Measurements from ENCODE around the gene EPS15. TPM values are rescaled to one million over a fixed set of nuclear protein-coding genes. Genes with fewer than 3 reads are reported as not detected.

EPS15 gene
- total and polyA plus RNA-seq, 2 experiments from 2014 or later, result 26.9 to 41.1 TPM

GRCh38 chr1:51516649-51517158, 2.4 kb downstream of the EPS15 start:
- Histone ChIP-seq H4K20me1 (ENCODE audit: insufficient read depth) (no peaks in the 10 kb centered on the region; the same call in 1 of the 2 replicates), H3K4me3 (peak overlapping the region; percentile 86), H3K9me3 (ENCODE audit: low read depth) (no peaks in the 10 kb centered on the region), H3F3A (ENCODE audit: insufficient read depth) (peaks cover 37% of the 10 kb centered on the region), H3K9me2 (ENCODE audit: insufficient read depth) (no peaks in the 10 kb centered on the region), H3K4me1 (ENCODE audit: insufficient read depth) (peaks cover 55% of the 10 kb centered on the region), H3K79me2 (ENCODE audit: insufficient read depth) (peaks cover 69% of the 10 kb centered on the region), H3K27ac (peak overlapping the region; percentile 56), H3K9ac (peak overlapping the region; percentile 82; the same call in 1 of the 2 replicates), H3K27me3 (replicated peaks; ENCODE audit: insufficient read depth) (no peaks in the 10 kb centered on the region), H3K4me2 (ENCODE audit: unreplicated experiment) (peak overlapping the region; percentile 96), H3K36me3 (ENCODE audit: low read depth) (no peaks in the 10 kb centered on the region), H2AFZ (0 out of 2 replicates have a peak overlapping the region, but pooled peaks have one; percentile 75)
- peak; percentile 50 for DNase-seq
- TF ChIP-seq EZH2phosphoT487 (IDR thresholded peaks at IDR 0.05; ENCODE audit: insufficient read depth, low read depth) (no peak), EZH2 (IDR thresholded peaks at IDR 0.05; ENCODE audit: insufficient read depth, poor library complexity, severe bottlenecking) (no peak)
- WGBS, 2 experiments (ENCODE audit: low coverage in 1 of 2, low lambda C conversion rate in 2 of 2, missing lambda C conversion rate in 2 of 2), result 0 to 2% methylated on average over 2 of the region's 2 CpGs
- in situ Hi-C loops (cut with MboI), result no loop called here

- Histone ChIP-seq H3K27ac (peak overlapping the region; percentile 56), H3K4me1 (ENCODE audit: insufficient read depth) (peaks cover 55% of the 10 kb centered on the region), H3F3A (ENCODE audit: insufficient read depth) (peaks cover 35% of the 10 kb centered on the region), H3K27me3 (replicated peaks; ENCODE audit: insufficient read depth) (no peaks in the 10 kb centered on the region), H3K36me3 (ENCODE audit: low read depth) (no peaks in the 10 kb centered on the region), H3K79me2 (ENCODE audit: insufficient read depth) (peaks cover 75% of the 10 kb centered on the region), H2AFZ (no peak overlapping the region), H3K9me2 (ENCODE audit: insufficient read depth) (no peaks in the 10 kb centered on the region), H3K4me3 (peak overlapping the region; percentile 86), H4K20me1 (ENCODE audit: insufficient read depth) (no peaks in the 10 kb centered on the region; the same call in 1 of the 2 replicates), H3K4me2 (ENCODE audit: unreplicated experiment) (peak overlapping the region; percentile 96), H3K9ac (0 out of 2 replicates have a peak overlapping the region, but pooled peaks have one; percentile 82), H3K9me3 (ENCODE audit: low read depth) (no peaks in the 10 kb centered on the region)
- in situ Hi-C loops (cut with MboI), result no loop called here
- TF ChIP-seq EZH2 (IDR thresholded peaks at IDR 0.05; ENCODE audit: insufficient read depth, poor library complexity, severe bottlenecking), result no peak
- TF ChIP-seq EZH2phosphoT487 (IDR thresholded peaks at IDR 0.05; ENCODE audit: insufficient read depth, low read depth), result no peak
- no peak for DNase-seq
Measured at GRCh38 chr1:51515982-51516648, 3.0 kb downstream of the EPS15 start.

- peaks cover 28% of the 10 kb centered on the region for H3F3A ChIP-seq (ENCODE audit: insufficient read depth)
- H3K4me1 ChIP-seq (ENCODE audit: insufficient read depth), result peaks cover 48% of the 10 kb centered on the region
- DNase-seq, result no peak
- whole genome bisulfite sequencing, 2 experiments (ENCODE audit: low coverage in 1 of 2, low lambda C conversion rate in 2 of 2, missing lambda C conversion rate in 2 of 2), result 79 to 81% methylated on average over 5 of the region's 5 CpGs
- peaks cover 82% of the 10 kb centered on the region for H3K79me2 ChIP-seq (ENCODE audit: insufficient read depth)
- H4K20me1 ChIP-seq (ENCODE audit: insufficient read depth), result peaks cover under 1% of the 10 kb centered on the region; the same call in 1 of the 2 replicates
- no peaks in the 10 kb centered on the region for H3K9me2 ChIP-seq (ENCODE audit: insufficient read depth)
- peak overlapping the region; percentile 82 for H3K9ac ChIP-seq
- H3K4me2 ChIP-seq (ENCODE audit: unreplicated experiment), result peak overlapping the region; percentile 92
- no peak for TF ChIP-seq EZH2phosphoT487 (IDR thresholded peaks at IDR 0.05; ENCODE audit: insufficient read depth, low read depth)
- TF ChIP-seq EZH2 (IDR thresholded peaks at IDR 0.05; ENCODE audit: insufficient read depth, poor library complexity, severe bottlenecking), result no peak
- in situ Hi-C loops (cut with MboI), result no loop called here
- peak overlapping the region; percentile 56 for H2AFZ ChIP-seq
- peak overlapping the region; percentile 64 for H3K4me3 ChIP-seq
- H3K27me3 ChIP-seq (replicated peaks; ENCODE audit: insufficient read depth), result no peaks in the 10 kb centered on the region
- no peaks in the 10 kb centered on the region for H3K36me3 ChIP-seq (ENCODE audit: low read depth)
- no peaks in the 10 kb centered on the region for H3K9me3 ChIP-seq (ENCODE audit: low read depth)
- H3K27ac ChIP-seq, result peak overlapping the region; percentile 26
Measured at GRCh38 chr1:51515312-51515960, 3.6 kb downstream of the EPS15 start.

- no peak for TF ChIP-seq EZH2phosphoT487 (IDR thresholded peaks at IDR 0.05; ENCODE audit: insufficient read depth, low read depth)
- no peak for TF ChIP-seq EZH2 (IDR thresholded peaks at IDR 0.05; ENCODE audit: insufficient read depth, poor library complexity, severe bottlenecking)
- in situ Hi-C loops (cut with MboI), result no loop called here
- Histone ChIP-seq H3K27me3 (replicated peaks; ENCODE audit: insufficient read depth) (no peaks in the 10 kb centered on the region), H3K4me2 (ENCODE audit: unreplicated experiment) (peak overlapping the region; percentile 92), H4K20me1 (ENCODE audit: insufficient read depth) (peaks cover 3% of the 10 kb centered on the region; the same call in 1 of the 2 replicates), H3F3A (ENCODE audit: insufficient read depth) (peaks cover 21% of the 10 kb centered on the region), H3K4me3 (peak overlapping the region; percentile 64), H2AFZ (peak overlapping the region; percentile 56), H3K9ac (peak overlapping the region; percentile 58), H3K9me2 (ENCODE audit: insufficient read depth) (no peaks in the 10 kb centered on the region; the same call in 1 of the 2 replicates), H3K36me3 (ENCODE audit: low read depth) (no peaks in the 10 kb centered on the region), H3K27ac (peak overlapping the region; percentile 26), H3K4me1 (ENCODE audit: insufficient read depth) (peaks cover 42% of the 10 kb centered on the region), H3K9me3 (ENCODE audit: low read depth) (no peaks in the 10 kb centered on the region), H3K79me2 (ENCODE audit: insufficient read depth) (peaks cover 89% of the 10 kb centered on the region)
- 10 to 12% methylated on average over 2 of the region's 2 CpGs for WGBS, 2 experiments (ENCODE audit: low coverage in 1 of 2, low lambda C conversion rate in 2 of 2, missing lambda C conversion rate in 2 of 2)
- no peak for DNase-seq
Measured at GRCh38 chr1:51514733-51515132, 4.3 kb downstream of the EPS15 start.

All from GM23248 (cell line).